IPS-15b (cell line): ENCODE measurements around the gene FOXD2.

Source experiments
- H3K27me3 ChIP-seq: one replicate; pipeline ENCODE4 v1.6.1; 2013; ENCODE audit warnings: low read length; ENCODE audit not compliant: control insufficient read depth, insufficient read depth
- H3K36me3 ChIP-seq: one replicate; pipeline ENCODE4 v1.6.1; 2013; ENCODE audit warnings: low read length; ENCODE audit not compliant: control insufficient read depth, insufficient read depth
- H3K4me1 ChIP-seq: one replicate; pipeline ENCODE4 v1.6.1; 2013; ENCODE audit warnings: mild to moderate bottlenecking, low read length; ENCODE audit not compliant: control insufficient read depth, insufficient read depth
- H3K4me3 ChIP-seq: one replicate; pipeline ENCODE4 v1.5.1; 2013; ENCODE audit warnings: low read depth, low read length
- H3K9ac ChIP-seq: one replicate; pipeline ENCODE4 v1.6.1; 2013; ENCODE audit warnings: low read depth, mild to moderate bottlenecking, low read length
- H3K9me3 ChIP-seq: one replicate; pipeline ENCODE4 v1.6.1; 2013; ENCODE audit warnings: mild to moderate bottlenecking, low read length; ENCODE audit not compliant: control insufficient read depth, insufficient read depth

The FOXD2 gene

DNA sequence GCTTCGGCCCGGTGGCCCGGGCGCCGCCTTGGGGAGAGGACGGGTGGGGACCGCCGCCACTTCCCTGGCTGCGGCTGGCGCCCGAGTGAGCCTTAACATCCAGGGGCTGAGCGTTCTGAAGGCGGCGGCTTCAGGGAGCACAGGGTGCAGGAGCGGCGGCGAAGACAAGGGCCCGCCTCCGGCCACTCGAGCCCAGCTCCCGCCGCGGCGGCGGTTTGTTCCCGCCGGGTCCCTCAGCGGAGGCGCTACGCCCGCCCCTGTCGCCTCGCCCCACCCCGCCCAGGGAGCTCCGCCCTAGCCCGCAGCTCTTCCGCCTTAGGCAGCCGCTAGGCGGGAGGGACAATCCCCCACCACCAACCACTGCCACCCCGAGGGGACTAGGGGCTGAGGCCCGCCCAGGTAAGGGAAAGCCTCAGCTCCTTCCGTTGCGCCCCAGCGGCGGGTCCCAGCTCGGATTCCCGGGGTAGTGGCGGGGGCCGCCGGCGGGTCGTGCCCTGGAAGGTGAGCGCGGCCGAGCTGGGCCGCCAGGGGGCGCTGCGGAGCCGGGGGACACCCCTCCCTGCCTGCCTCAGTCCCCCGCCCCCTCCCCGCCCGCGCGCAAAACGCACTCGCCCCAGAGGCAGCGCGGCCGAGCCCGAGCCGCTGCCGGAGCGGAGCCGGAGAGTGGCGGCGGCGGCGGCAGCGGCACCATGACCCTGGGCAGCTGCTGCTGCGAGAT lies at the start of gene FOXD2:
Gene FOXD2 (plus strand): TSS at position 598 of the 718 bp plus-strand sequence. CDS start 92 bp downstream, at position 690.
- Histone ChIP-seq H3K9ac (no peak within 1 kb of the TSS), H3K9me3 (no peaks in the 10 kb centered on the region), H3K36me3 (no peaks in the 10 kb centered on the region)

DNA sequence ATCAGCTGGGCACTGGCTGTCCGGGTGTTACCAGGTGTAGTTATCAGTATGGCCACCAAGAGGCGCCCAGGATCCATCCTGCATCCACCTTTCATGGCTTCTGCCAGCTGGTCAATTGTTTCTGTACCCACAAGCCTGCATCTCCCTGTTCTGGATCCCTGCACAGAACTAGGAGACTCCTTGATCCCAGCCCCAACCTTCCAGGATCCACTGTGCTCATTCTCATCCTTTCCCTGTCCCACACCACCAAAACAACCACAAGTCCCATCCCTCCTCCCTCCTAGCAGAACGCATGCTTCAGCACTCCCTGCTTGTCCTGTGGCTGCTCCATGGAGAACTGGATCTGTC lies 49.0 kb upstream of the FOXD2 start:
- Histone ChIP-seq H3K9me3 (no peaks in the 10 kb centered on the region), H3K36me3 (no peaks in the 10 kb centered on the region), H3K27me3 (peaks cover 12% of the 10 kb centered on the region), H3K4me1 (no peaks in the 10 kb centered on the region), H3K4me3 (no peak overlapping the region), H3K9ac (no peak overlapping the region)

More for the DNA sequence above, at the start of gene FOXD2:
- peak within 1 kb of the TSS; percentile 45 for H3K4me3 ChIP-seq
- peaks cover 90% of the 10 kb centered on the region for H3K27me3 ChIP-seq
- H3K4me1 ChIP-seq: peaks cover 4% of the 10 kb centered on the region

- Histone ChIP-seq H3K9me3 (no peaks in the 10 kb centered on the region), H3K4me3 (no peak overlapping the region), H3K9ac (no peak overlapping the region), H3K27me3 (peaks cover 12% of the 10 kb centered on the region), H3K4me1 (no peaks in the 10 kb centered on the region), H3K36me3 (no peaks in the 10 kb centered on the region)
Observed at GRCh38 chr1:47389731-47390130, 48.1 kb upstream of the FOXD2 start.

- no peak overlapping the region for H3K4me3 ChIP-seq
- H3K36me3 ChIP-seq: no peaks in the 10 kb centered on the region
- H3K4me1 ChIP-seq: no peaks in the 10 kb centered on the region
- H3K9ac ChIP-seq: no peak overlapping the region
- no peaks in the 10 kb centered on the region for H3K9me3 ChIP-seq
- peaks cover 12% of the 10 kb centered on the region for H3K27me3 ChIP-seq
Observed at GRCh38 chr1:47390843-47391242, 47.0 kb upstream of the FOXD2 start.

DNA sequence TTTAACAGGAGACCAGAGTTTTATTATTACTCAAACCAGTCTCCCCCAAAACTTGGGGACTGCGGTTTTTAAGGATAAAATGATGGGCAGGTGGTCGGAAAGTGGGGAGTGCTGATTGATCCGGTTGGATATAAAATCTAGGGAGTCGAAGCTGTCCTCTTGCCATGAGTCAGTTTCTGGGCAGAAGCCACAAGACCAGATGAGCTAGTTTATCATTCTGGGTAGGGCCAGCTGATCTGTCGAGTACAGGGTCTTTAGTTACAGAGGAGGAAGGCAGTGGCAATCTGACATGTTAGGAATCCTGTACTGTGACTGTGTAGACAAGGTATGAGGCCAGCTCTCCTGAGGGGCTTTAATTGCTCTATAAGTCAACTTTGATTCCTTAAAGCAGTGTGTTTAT lies 44.7 kb upstream of the FOXD2 start:
- Histone ChIP-seq H3K36me3 (no peaks in the 10 kb centered on the region), H3K27me3 (peaks cover 13% of the 10 kb centered on the region), H3K9me3 (no peaks in the 10 kb centered on the region)

DNA sequence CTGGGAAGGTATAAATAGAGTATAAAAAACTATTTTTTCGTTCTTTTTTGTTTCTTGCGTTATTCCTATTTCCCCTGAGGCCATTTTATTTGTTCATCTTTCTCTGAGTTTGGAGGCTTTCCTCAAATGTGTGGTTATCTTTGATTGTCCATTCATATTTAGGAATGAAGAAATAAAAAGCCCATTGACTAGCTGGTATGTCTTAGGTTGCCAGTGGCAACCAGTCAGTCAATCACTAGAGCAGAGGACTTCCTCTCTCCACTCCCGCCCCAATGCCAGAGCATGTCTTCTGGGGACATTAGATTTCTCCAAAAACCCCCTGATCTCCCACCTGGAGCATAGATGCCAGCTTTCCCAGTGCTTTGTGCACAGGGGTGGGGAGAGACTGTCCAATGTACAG lies 42.4 kb upstream of the FOXD2 start:
- Histone ChIP-seq H3K36me3 (no peaks in the 10 kb centered on the region), H3K4me3 (no peak overlapping the region), H3K4me1 (no peaks in the 10 kb centered on the region), H3K9me3 (no peaks in the 10 kb centered on the region), H3K9ac (no peak overlapping the region), H3K27me3 (peaks cover 11% of the 10 kb centered on the region)

More for the DNA sequence above, 44.7 kb upstream of the FOXD2 start:
- H3K9ac ChIP-seq: no peak overlapping the region
- H3K4me3 ChIP-seq: no peak overlapping the region
- H3K4me1 ChIP-seq: no peaks in the 10 kb centered on the region

DNA sequence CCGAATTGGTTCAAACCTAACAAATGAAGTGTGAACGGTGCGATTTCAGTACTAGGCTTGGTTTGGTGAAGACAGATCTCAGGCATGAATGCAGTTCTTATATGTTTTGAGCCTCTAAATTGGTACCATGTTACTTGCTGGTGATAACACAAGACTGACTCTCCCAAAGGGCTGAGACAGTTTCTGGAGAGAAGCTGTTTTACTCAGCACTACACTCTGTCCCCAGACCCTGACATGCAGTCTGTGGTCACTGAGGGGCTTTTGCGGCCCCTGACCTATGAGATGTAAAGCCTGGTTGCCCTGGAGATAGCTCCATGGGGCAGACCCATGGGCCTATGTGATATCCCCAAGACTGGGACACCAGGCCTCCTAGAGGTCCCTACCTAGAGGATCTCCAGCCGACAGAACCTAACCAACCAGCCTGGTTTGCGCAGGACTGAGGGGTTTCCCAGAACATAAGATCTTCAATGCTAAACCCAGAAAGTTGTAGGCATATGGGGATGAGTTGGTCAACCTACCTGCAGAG lies 41.1 kb upstream of the FOXD2 start:
- Histone ChIP-seq H3K9ac (no peak overlapping the region), H3K4me3 (no peak overlapping the region), H3K27me3 (peaks cover 17% of the 10 kb centered on the region), H3K9me3 (no peaks in the 10 kb centered on the region), H3K36me3 (no peaks in the 10 kb centered on the region), H3K4me1 (no peaks in the 10 kb centered on the region)

DNA sequence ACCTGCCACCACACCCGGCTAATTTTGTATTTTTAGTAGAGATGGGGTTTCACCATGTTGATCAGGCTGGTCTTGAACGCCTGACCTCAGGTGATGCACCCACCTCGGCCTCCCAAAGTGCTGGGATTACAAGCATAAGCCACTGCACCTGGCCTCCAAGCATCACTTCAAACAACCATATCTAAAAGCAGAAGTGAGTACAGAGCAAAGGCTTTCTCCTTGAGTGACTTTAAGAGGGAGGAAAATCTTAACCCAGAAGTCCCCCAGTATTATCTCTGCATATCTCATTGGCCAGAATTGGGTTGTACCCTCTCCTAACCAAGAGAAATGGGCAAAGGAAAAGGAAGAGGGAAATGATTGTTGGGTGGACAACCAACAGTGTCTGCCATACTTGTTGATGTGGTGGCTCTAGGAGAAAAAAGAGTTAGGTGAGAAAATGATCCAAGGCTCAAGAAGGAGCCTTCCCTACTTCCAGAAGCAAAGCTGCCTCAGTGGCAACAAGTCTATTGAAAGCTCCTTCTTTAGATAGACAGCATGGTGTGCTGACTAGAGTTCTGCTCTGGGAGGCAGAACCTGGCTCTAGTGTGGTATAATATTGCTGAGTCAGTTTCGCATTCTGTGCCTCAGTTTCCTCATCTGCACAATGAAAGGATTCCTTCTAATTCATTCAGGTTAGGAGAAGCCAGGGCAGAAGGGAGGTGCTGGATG lies 38.6 kb upstream of the FOXD2 start:
- Histone ChIP-seq H3K9me3 (no peaks in the 10 kb centered on the region), H3K36me3 (no peaks in the 10 kb centered on the region), H3K9ac (no peak overlapping the region), H3K4me3 (no peak overlapping the region), H3K4me1 (no peaks in the 10 kb centered on the region), H3K27me3 (peaks cover 22% of the 10 kb centered on the region)

DNA sequence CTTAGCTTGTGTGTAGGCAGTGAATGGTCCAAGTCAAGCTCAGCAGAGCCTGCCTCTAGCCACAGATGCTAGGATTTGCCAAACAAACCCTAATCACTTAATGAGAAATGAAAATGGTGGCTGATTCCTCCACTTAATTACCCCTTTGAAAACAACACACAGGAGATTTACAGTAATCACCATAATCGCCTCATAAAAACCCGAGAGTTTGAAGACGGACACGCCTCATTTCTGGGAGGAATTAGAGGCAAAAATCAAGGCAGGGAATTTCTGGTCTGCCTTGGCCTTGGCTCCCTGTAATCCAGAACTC lies 38.0 kb upstream of the FOXD2 start:
- Histone ChIP-seq H3K36me3 (no peaks in the 10 kb centered on the region), H3K27me3 (peaks cover 22% of the 10 kb centered on the region), H3K4me1 (no peaks in the 10 kb centered on the region), H3K9me3 (no peaks in the 10 kb centered on the region), H3K4me3 (no peak overlapping the region), H3K9ac (no peak overlapping the region)

DNA sequence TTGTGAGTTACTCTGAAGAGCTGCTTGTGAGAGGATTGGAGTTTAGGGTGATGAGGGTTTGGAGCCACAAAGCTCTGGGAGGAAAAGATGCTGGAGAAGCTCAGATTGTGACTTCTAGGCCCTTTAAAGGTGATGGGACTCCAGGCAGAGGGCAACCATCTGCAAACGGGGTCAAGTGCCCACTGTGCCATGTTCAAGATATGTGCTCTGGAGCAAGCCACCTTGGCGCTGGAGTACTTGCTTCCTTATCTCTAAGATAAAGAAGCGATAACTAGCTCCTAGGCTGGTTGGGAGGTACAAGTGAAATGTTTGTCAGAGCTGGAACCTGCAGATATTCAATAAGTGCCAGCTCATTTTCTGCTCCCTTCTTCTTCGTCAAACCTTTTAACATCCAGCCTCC lies 36.1 kb upstream of the FOXD2 start:
- Histone ChIP-seq H3K4me3 (no peak overlapping the region), H3K9ac (no peak overlapping the region), H3K9me3 (no peaks in the 10 kb centered on the region), H3K27me3 (peaks cover 23% of the 10 kb centered on the region), H3K36me3 (no peaks in the 10 kb centered on the region), H3K4me1 (no peaks in the 10 kb centered on the region)

DNA sequence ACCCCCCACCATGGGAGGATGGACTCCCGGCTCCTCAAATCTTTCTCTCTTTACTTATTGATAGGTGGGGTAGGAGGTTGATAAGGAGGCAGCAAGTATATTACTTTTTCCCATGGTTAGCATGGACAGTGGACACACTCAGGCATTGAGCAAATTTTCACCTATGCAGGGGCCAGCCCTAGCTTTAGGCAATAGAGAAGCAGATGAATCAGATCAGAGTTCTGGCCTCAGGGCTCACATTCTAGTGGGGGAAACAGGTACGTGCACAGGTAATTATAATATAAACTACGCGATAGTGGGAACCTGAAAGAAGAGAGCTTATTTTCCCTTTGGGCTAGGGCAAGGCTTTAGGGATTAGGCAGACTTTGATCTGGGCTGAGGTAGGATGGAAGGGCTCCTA lies 35.3 kb upstream of the FOXD2 start:
- Histone ChIP-seq H3K36me3 (no peaks in the 10 kb centered on the region), H3K9me3 (no peaks in the 10 kb centered on the region), H3K4me1 (no peaks in the 10 kb centered on the region), H3K27me3 (peaks cover 21% of the 10 kb centered on the region), H3K9ac (no peak overlapping the region), H3K4me3 (no peak overlapping the region)

DNA sequence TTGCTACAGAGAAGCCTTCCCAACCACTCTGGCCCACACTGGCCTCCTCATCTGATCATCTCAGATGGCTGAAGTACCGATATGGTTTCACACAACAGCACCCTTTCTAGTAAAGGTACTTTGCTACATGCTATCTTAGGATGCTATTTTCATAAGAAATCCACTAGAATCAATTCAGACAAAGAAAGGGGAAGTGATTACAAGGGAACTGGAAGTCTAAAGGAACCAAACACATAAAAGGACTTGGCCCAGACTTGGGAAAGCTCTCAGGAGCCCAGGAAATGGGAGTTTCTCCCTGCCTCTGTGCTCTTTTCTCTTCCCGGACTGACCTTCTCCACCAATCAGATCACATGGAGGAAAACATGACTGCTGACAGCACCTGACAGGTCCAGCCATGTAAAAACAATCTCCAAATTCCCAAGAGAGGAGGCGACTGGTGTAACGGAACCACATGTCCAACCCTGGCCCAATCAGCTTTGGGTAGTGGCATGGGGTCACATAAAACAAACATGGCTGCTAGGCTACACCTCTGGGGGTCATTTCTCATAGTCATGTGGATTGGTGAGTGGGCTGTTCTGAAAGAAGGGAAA lies 34.4 kb upstream of the FOXD2 start:
- no peaks in the 10 kb centered on the region for H3K4me1 ChIP-seq
- H3K9me3 ChIP-seq: no peaks in the 10 kb centered on the region
- no peaks in the 10 kb centered on the region for H3K36me3 ChIP-seq
- H3K27me3 ChIP-seq: peaks cover 21% of the 10 kb centered on the region
- no peak overlapping the region for H3K9ac ChIP-seq
- no peak overlapping the region for H3K4me3 ChIP-seq
